ENCODE measurements around the gene STRADB. TPM values are rescaled to one million over a fixed set of nuclear protein-coding genes. Genes with fewer than 3 reads are reported as not detected.

STRADB gene
- total RNA-seq, result 10 to 100 TPM; 22.3 to 27.7 TPM
- polyA plus RNA-seq, result 35.3 TPM

GRCh38 chr2:201451292-201452057 is at the start of gene STRADB, which contains the start of gene TRAK2:
TSS of gene STRADB (plus strand) at chr2:201451740. CDS start at chr2:201454841, 3,101 bp downstream.
TSS of gene TRAK2 (minus strand) at chr2:201451458. CDS start at chr2:201420507, 30,951 bp downstream.
- H3K4me3 ChIP-seq (ENCODE audit: low read length), result peak within 1 kb of the TSS; percentile 99
- Mint-ChIP-seq H3K36me3 (peaks cover 0 to 23% (median 2%) of the 10 kb centered on the region in 3 donors), H3K4me3 (peak within 1 kb of the TSS; percentile 96 to 100 (median 97)), H3K27me3 (no peaks in the 10 kb centered on the region), H3K9me3 (no peaks in the 10 kb centered on the region), H3K4me1 (peaks cover 44 to 58% (median 56%) of the 10 kb centered on the region in 3 donors), H3K27ac (peak within 1 kb of the TSS; percentile 92 to 99 (median 96))
- POLR2A ChIA-PET, result interaction anchor here (0.7 to 2.9 kb wide), 13 partner anchors 11 to 815 kb away, joined by 3 to 18 read pairs (median 6); partner anchors contain the start of genes ALS2, CASP8, NIF3L1 and PPIL3
- H3K36me3 ChIP-seq (ENCODE audit: insufficient read depth, low read length), result no peaks in the 10 kb centered on the region
- H3K4me1 ChIP-seq (ENCODE audit: insufficient read depth, low read length), result peaks cover 47% of the 10 kb centered on the region
- no peaks in the 10 kb centered on the region for H3K9me3 ChIP-seq (ENCODE audit: low read length)
- peak; percentile 94 to 97 (median 95) for DNase-seq
- no peaks in the 10 kb centered on the region for H3K27me3 ChIP-seq (ENCODE audit: insufficient read depth, low read length, poor library complexity, severe bottlenecking)
- H3K27ac ChIP-seq (ENCODE audit: low read depth, low read length), result peak within 1 kb of the TSS; percentile 92
- CTCF ChIA-PET, result interaction anchor here (0.8 to 2.5 kb wide), 11 partner anchors 10 to 330 kb away, joined by 3 to 11 read pairs (median 3); partner anchors contain the start of genes ALS2 and CASP10

- Mint-ChIP-seq H3K9me3 (no peaks in the 10 kb centered on the region), H3K4me3 (no peak overlapping the region), H3K27ac (no peak overlapping the region), H3K4me1 (peaks cover 38 to 54% (median 50%) of the 10 kb centered on the region in 3 donors), H3K27me3 (no peaks in the 10 kb centered on the region), H3K36me3 (peaks cover 4 to 63% (median 13%) of the 10 kb centered on the region in 3 donors)
- Histone ChIP-seq H3K4me3 (ENCODE audit: low read length) (no peak overlapping the region), H3K9me3 (ENCODE audit: low read length) (no peaks in the 10 kb centered on the region), H3K36me3 (ENCODE audit: insufficient read depth, low read length) (peaks cover 12% of the 10 kb centered on the region), H3K27ac (ENCODE audit: low read depth, low read length) (no peak overlapping the region), H3K27me3 (ENCODE audit: insufficient read depth, low read length, poor library complexity, severe bottlenecking) (no peaks in the 10 kb centered on the region), H3K4me1 (ENCODE audit: insufficient read depth, low read length) (peaks cover 17% of the 10 kb centered on the region)
- no peak for DNase-seq
- ChIA-PET CTCF (interaction anchor here (1.0 kb wide), 1 partner anchor 8 kb away, joined by 3 read pairs; no protein-coding TSS in a partner anchor), POLR2A (no interaction called here)
Measured at GRCh38 chr2:201401815-201402214, 49.7 kb upstream of the STRADB start.

- Mint-ChIP-seq H3K4me1 (peaks cover 42 to 62% (median 56%) of the 10 kb centered on the region in 3 donors), H3K36me3 (peaks cover 8 to 58% (median 10%) of the 10 kb centered on the region in 3 donors), H3K4me3 (no peak overlapping the region), H3K9me3 (no peaks in the 10 kb centered on the region), H3K27me3 (no peaks in the 10 kb centered on the region), H3K27ac (peak overlapping the region in 1 of 8 donors; percentile 57)
- Histone ChIP-seq H3K4me1 (ENCODE audit: insufficient read depth, low read length) (peaks cover 19% of the 10 kb centered on the region), H3K4me3 (ENCODE audit: low read length) (no peak overlapping the region), H3K36me3 (ENCODE audit: insufficient read depth, low read length) (peaks cover 5% of the 10 kb centered on the region), H3K27ac (ENCODE audit: low read depth, low read length) (no peak overlapping the region), H3K9me3 (ENCODE audit: low read length) (no peaks in the 10 kb centered on the region), H3K27me3 (ENCODE audit: insufficient read depth, low read length, poor library complexity, severe bottlenecking) (no peaks in the 10 kb centered on the region)
- CTCF ChIA-PET, result interaction anchor here (1.1 kb wide), 1 partner anchor 12 kb away, joined by 3 read pairs; no protein-coding TSS in a partner anchor
- POLR2A ChIA-PET, result interaction anchor here (0.7 kb wide), 1 partner anchor 43 kb away, joined by 4 read pairs; no protein-coding TSS in a partner anchor
- DNase-seq, result no peak
Measured at GRCh38 chr2:201402651-201403562, 48.6 kb upstream of the STRADB start.

- Histone ChIP-seq H3K9me3 (ENCODE audit: low read length) (no peaks in the 10 kb centered on the region), H3K4me1 (ENCODE audit: insufficient read depth, low read length) (peaks cover 19% of the 10 kb centered on the region), H3K27me3 (ENCODE audit: insufficient read depth, low read length, poor library complexity, severe bottlenecking) (no peaks in the 10 kb centered on the region), H3K36me3 (ENCODE audit: insufficient read depth, low read length) (no peaks in the 10 kb centered on the region), H3K27ac (ENCODE audit: low read depth, low read length) (no peak overlapping the region), H3K4me3 (ENCODE audit: low read length) (no peak overlapping the region)
- ChIA-PET CTCF (no interaction called here), POLR2A (no interaction called here)
- H3K4me1 Mint-ChIP-seq, result peaks cover 42 to 64% (median 56%) of the 10 kb centered on the region in 3 donors
- no peaks in the 10 kb centered on the region for H3K9me3 Mint-ChIP-seq
- no peak overlapping the region for H3K27ac Mint-ChIP-seq
- H3K36me3 Mint-ChIP-seq, result peaks cover 8 to 50% (median 9%) of the 10 kb centered on the region in 3 donors
- no peaks in the 10 kb centered on the region for H3K27me3 Mint-ChIP-seq
- no peak for DNase-seq
- H3K4me3 Mint-ChIP-seq, result no peak overlapping the region
Measured at GRCh38 chr2:201403880-201404279, 47.7 kb upstream of the STRADB start.

GRCh38 chr2:201404699-201405280 is 46.8 kb upstream of the STRADB start:
- Mint-ChIP-seq H3K4me3 (peak overlapping the region in 1 of 7 donors; percentile 12), H3K4me1 (peaks cover 41 to 66% (median 56%) of the 10 kb centered on the region in 3 donors), H3K27ac (peak overlapping the region in 3 of 8 donors; percentile 1 to 2 (median 1)), H3K36me3 (peaks cover 5 to 41% (median 9%) of the 10 kb centered on the region in 3 donors), H3K27me3 (no peaks in the 10 kb centered on the region), H3K9me3 (no peaks in the 10 kb centered on the region)
- Histone ChIP-seq H3K36me3 (ENCODE audit: insufficient read depth, low read length) (no peaks in the 10 kb centered on the region), H3K4me3 (ENCODE audit: low read length) (no peak overlapping the region), H3K27ac (ENCODE audit: low read depth, low read length) (peak overlapping the region; percentile 1), H3K27me3 (ENCODE audit: insufficient read depth, low read length, poor library complexity, severe bottlenecking) (no peaks in the 10 kb centered on the region), H3K9me3 (ENCODE audit: low read length) (no peaks in the 10 kb centered on the region), H3K4me1 (ENCODE audit: insufficient read depth, low read length) (peaks cover 19% of the 10 kb centered on the region)
- ChIA-PET CTCF (interaction anchor here (0.6 kb wide), 1 partner anchor 8 kb away, joined by 3 read pairs; no protein-coding TSS in a partner anchor), POLR2A (no interaction called here)
- no peak for DNase-seq

GRCh38 chr2:201406077-201406662 is 45.4 kb upstream of the STRADB start:
- Histone ChIP-seq H3K36me3 (ENCODE audit: insufficient read depth, low read length) (no peaks in the 10 kb centered on the region), H3K27ac (ENCODE audit: low read depth, low read length) (peak overlapping the region; percentile 40), H3K9me3 (ENCODE audit: low read length) (no peaks in the 10 kb centered on the region), H3K4me1 (ENCODE audit: insufficient read depth, low read length) (peaks cover 19% of the 10 kb centered on the region), H3K4me3 (ENCODE audit: low read length) (no peak overlapping the region), H3K27me3 (ENCODE audit: insufficient read depth, low read length, poor library complexity, severe bottlenecking) (no peaks in the 10 kb centered on the region)
- H3K9me3 Mint-ChIP-seq, result no peaks in the 10 kb centered on the region
- ChIA-PET POLR2A (no interaction called here), CTCF (interaction anchor here (1.1 kb wide), 1 partner anchor 45 kb away, joined by 3 read pairs; the partner anchor contains the start of genes STRADB and TRAK2)
- no peak overlapping the region for H3K4me3 Mint-ChIP-seq
- H3K27ac Mint-ChIP-seq, result no peak overlapping the region
- H3K36me3 Mint-ChIP-seq, result peaks cover 4 to 38% (median 12%) of the 10 kb centered on the region in 3 donors
- H3K27me3 Mint-ChIP-seq, result no peaks in the 10 kb centered on the region
- H3K4me1 Mint-ChIP-seq, result peaks cover 40 to 60% (median 59%) of the 10 kb centered on the region in 3 donors
- no peak for DNase-seq

- H3K4me3 ChIP-seq (ENCODE audit: low read length), result no peak overlapping the region
- peak overlapping the region in 1 of 8 donors; percentile 23 for H3K27ac Mint-ChIP-seq
- ChIA-PET POLR2A (no interaction called here), CTCF (interaction anchor here (1.1 kb wide), 1 partner anchor 44 kb away, joined by 3 read pairs; the partner anchor contains the start of genes STRADB and TRAK2)
- H3K27ac ChIP-seq (ENCODE audit: low read depth, low read length), result peak overlapping the region; percentile 40
- H3K4me1 Mint-ChIP-seq, result peaks cover 44 to 66% (median 54%) of the 10 kb centered on the region in 3 donors
- no peaks in the 10 kb centered on the region for H3K27me3 ChIP-seq (ENCODE audit: insufficient read depth, low read length, poor library complexity, severe bottlenecking)
- peaks cover 4 to 36% (median 15%) of the 10 kb centered on the region in 3 donors for H3K36me3 Mint-ChIP-seq
- peaks cover 19% of the 10 kb centered on the region for H3K4me1 ChIP-seq (ENCODE audit: insufficient read depth, low read length)
- H3K27me3 Mint-ChIP-seq, result no peaks in the 10 kb centered on the region
- no peaks in the 10 kb centered on the region for H3K9me3 ChIP-seq (ENCODE audit: low read length)
- H3K36me3 ChIP-seq (ENCODE audit: insufficient read depth, low read length), result no peaks in the 10 kb centered on the region
- no peak for DNase-seq
- no peak overlapping the region for H3K4me3 Mint-ChIP-seq
- H3K9me3 Mint-ChIP-seq, result no peaks in the 10 kb centered on the region
Measured at GRCh38 chr2:201407265-201407664, 44.3 kb upstream of the STRADB start.

Measured in CD8-positive, alpha-beta memory T cell (primary cell).